DOHH2 (cell line): ENCODE results near the gene BATF.

Experiments
- CTCF ChIP-seq: fragments of 200-600 bp; sonication (generic); IDR thresholded peaks from one replicate; pipeline ENCODE4 v1.5.1; 2014; ENCODE audit warnings: antibody characterized with exemption, mild to moderate bottlenecking, low read depth, low read length; ENCODE audit not compliant: poor library complexity, severe bottlenecking
- EZH2phosphoT487 ChIP-seq: fragments of 200-600 bp; sonication (generic); IDR thresholded peaks from 2 replicates; pipeline ENCODE4 v1.6.1; 2017; ENCODE audit warnings: borderline replicate concordance, mild to moderate bottlenecking, antibody characterized with exemption, low read length, moderate library complexity, mixed read lengths

DNA sequence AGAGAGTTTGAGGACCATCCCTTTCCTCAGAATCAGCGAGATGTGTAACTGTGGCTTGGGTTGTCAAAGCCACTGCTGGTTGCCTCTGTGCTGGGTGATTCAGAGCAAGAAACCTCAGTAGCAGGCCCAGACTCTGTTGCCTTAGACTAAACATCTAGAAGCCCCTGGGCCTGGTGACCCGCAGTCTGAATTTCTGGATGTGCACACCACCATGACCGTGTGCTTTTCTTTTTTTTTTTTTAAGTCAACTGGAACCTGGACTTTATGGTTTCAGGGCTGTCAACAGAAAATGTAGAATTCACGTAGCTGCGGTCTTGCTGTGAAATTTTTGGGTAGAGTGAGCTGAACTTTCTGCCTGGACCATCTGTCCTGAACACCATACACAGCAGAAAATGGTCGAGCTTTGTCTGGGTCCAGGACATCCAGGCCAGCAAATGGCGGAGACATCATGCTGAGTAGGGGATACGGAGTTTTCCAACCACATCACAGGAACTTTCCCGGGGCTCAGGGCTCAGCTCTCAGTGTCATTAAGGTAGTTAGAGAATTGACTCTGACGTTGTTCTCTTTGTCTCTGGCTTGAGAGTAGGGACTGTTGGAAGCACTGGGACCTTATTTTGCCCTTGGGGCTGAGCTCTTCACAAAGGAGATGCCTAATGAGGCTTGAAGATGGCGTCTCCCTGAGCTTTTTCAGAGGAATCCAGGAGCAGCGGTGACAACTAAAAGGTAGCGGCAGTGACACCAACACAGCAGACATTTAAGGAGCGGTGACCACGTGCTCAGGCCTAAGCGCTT, 23.0 kb upstream of the BATF start:
- no peak for TF ChIP-seq CTCF
- no peak for TF ChIP-seq EZH2phosphoT487
